H1 (cell line): ENCODE results near the gene DPH1. TPM values are rescaled to one million over a fixed set of nuclear protein-coding genes. Genes with fewer than 3 reads are reported as not detected.

Source experiments
- CTCF ChIA-PET: fragments of 300-600 bp; sonication (Branson Sonifier 250); formaldehyde crosslinking; loops from one replicate; lab custom pipeline; 2021; ENCODE audit not compliant: partially characterized antibody; lab: Charles Lee
- POLR2A ChIA-PET: fragments of 300-600 bp; sonication (Branson Sonifier 250); formaldehyde crosslinking; loops from one replicate; lab custom pipeline; 2021; ENCODE audit warnings: inconsistent platforms; ENCODE audit not compliant: partially characterized antibody; lab: Charles Lee
- DNase-seq, 2 experiments: peaks; one replicate each; pipeline versions ENCODE4 v3.0.0 to v3.0.0-alpha.2; 2010 to 2022; ENCODE audit warnings: low spot score in 2 of 2, low read depth in 1 of 2, mixed read lengths in 1 of 2
- FAIRE-seq: peaks from 2 replicates; lab custom pipeline; 2011; peaks lifted over from hg19 to GRCh38; lab: Jason Lieb, UNC
- H2AFZ ChIP-seq: 2 replicates; pipeline ENCODE4 v1.8.1; 2012; ENCODE audit warnings: low read length, inconsistent platforms
- H2AK5ac ChIP-seq: 2 replicates; pipeline ENCODE4 v1.6.1; 2013; ENCODE audit warnings: low read depth, low read length
- H2BK120ac ChIP-seq: replicated peaks from 2 replicates; pipeline ENCODE3; 2013; ENCODE audit warnings: low read depth, low read length, inconsistent platforms
- H2BK12ac ChIP-seq: 2 replicates; pipeline ENCODE4 v1.6.1; 2013; ENCODE audit warnings: low read depth, low read length
- H2BK15ac ChIP-seq: 2 replicates; pipeline ENCODE4 v1.6.1; 2013; ENCODE audit warnings: low read length
- H2BK20ac ChIP-seq: 2 replicates; pipeline ENCODE4 v1.6.1; 2013; ENCODE audit warnings: low read length
- H2BK5ac ChIP-seq: 2 replicates; pipeline ENCODE4 v1.6.1; 2013; ENCODE audit warnings: low read depth, low read length
- H3K14ac ChIP-seq: 2 replicates; pipeline ENCODE4 v1.6.1; 2013; ENCODE audit warnings: inconsistent platforms; ENCODE audit not compliant: insufficient read length
- H3K18ac ChIP-seq: 2 replicates; pipeline ENCODE4 v1.6.1; 2013; ENCODE audit warnings: low read length; ENCODE audit errors: extremely low read depth
- H3K23ac ChIP-seq: 2 replicates; pipeline ENCODE4 v1.6.1; 2013; ENCODE audit warnings: inconsistent platforms; ENCODE audit not compliant: insufficient read length
- H3K23me2 ChIP-seq: 2 replicates; pipeline ENCODE4 v1.6.1; 2013; ENCODE audit warnings: low read depth, low read length
- H3K27ac ChIP-seq: 2 replicates; pipeline ENCODE4 v1.6.1; 2011; ENCODE audit warnings: low read depth, low read length, inconsistent platforms
- H3K27me3 ChIP-seq, 4 experiments: replicated peaks in 1 of 4; 1 replicate in 1 of 4; 2 replicates in 3 of 4; pipeline versions ENCODE4 v1.6.1 to v1.8.1; 2011 to 2013; ENCODE audit warnings: low read length in 3 of 4, mild to moderate bottlenecking in 3 of 4, inconsistent platforms in 2 of 4, mixed read lengths in 2 of 4, moderate library complexity in 1 of 4; ENCODE audit not compliant: control insufficient read depth in 3 of 4, insufficient read depth in 3 of 4; ENCODE audit errors: extremely low read depth in 1 of 4
- H3K36me3 ChIP-seq, 4 experiments: 2 replicates each; pipeline versions ENCODE4 v1.6.1 to v1.8.1; 2011 to 2013; ENCODE audit warnings: mild to moderate bottlenecking in 4 of 4, low read length in 3 of 4, moderate library complexity in 2 of 4, control low read depth in 1 of 4, inconsistent platforms in 1 of 4; ENCODE audit not compliant: insufficient read depth in 4 of 4, control insufficient read depth in 2 of 4
- H3K4ac ChIP-seq: replicated peaks from 2 replicates; pipeline ENCODE3; 2013; ENCODE audit warnings: low read length, low read depth, mixed read lengths, inconsistent platforms; ENCODE audit not compliant: insufficient read length
- H3K4me1 ChIP-seq, 4 experiments: replicated peaks in 1 of 4; 1 replicate in 1 of 4; 2 replicates in 3 of 4; pipeline versions ENCODE4 v1.6.1 to v1.8.1; 2011 to 2013; ENCODE audit warnings: low read length in 3 of 4, inconsistent platforms in 2 of 4, mixed read lengths in 1 of 4; ENCODE audit not compliant: insufficient read depth in 4 of 4, control insufficient read depth in 3 of 4
- H3K4me2 ChIP-seq, 2 experiments: 2 replicates each; pipeline versions ENCODE4 v1.6.1 to v1.8.1; 2011 to 2013; ENCODE audit warnings: low read depth in 2 of 2, low read length in 2 of 2, control low read depth in 1 of 2, inconsistent platforms in 1 of 2, mild to moderate bottlenecking in 1 of 2; ENCODE audit not compliant: insufficient read depth in 1 of 2
- H3K4me3 ChIP-seq, 4 experiments: fragments of 200-600, 300-600 bp in 1 of 4; sonication (generic), shearing (Covaris generic), sonication (Bioruptor Twin) in 1 of 4; 2 replicates each; pipeline versions ENCODE4 v1.5.1 to v1.8.1; 2011 to 2016; ENCODE audit warnings: low read length in 4 of 4, low read depth in 3 of 4, control low read depth in 2 of 4, inconsistent platforms in 2 of 4, mild to moderate bottlenecking in 2 of 4, mixed read lengths in 1 of 4, moderate library complexity in 1 of 4; ENCODE audit not compliant: insufficient read depth in 2 of 4; ENCODE audit errors: extremely low read depth in 1 of 4
- H3K56ac ChIP-seq: replicated peaks from 2 replicates; pipeline ENCODE3; 2013; ENCODE audit warnings: low read depth, mild to moderate bottlenecking, mixed read lengths, low read length, inconsistent platforms; ENCODE audit not compliant: insufficient read length
- H3K79me1 ChIP-seq: 2 replicates; pipeline ENCODE4 v1.6.1; 2013; ENCODE audit warnings: low read depth, low read length, control low read depth
- H3K79me2 ChIP-seq, 2 experiments: 2 replicates each; pipeline versions ENCODE4 v1.6.1 to v1.8.1; 2012 to 2013; ENCODE audit warnings: low read length in 2 of 2, mild to moderate bottlenecking in 2 of 2, inconsistent platforms in 1 of 2; ENCODE audit not compliant: insufficient read depth in 2 of 2, control insufficient read depth in 1 of 2
- H3K9ac ChIP-seq, 4 experiments: replicated peaks in 1 of 4; 1 replicate in 1 of 4; 2 replicates in 3 of 4; pipeline versions ENCODE4 v1.6.1 to v1.8.1; 2011 to 2013; ENCODE audit warnings: low read depth in 3 of 4, low read length in 3 of 4, control low read depth in 2 of 4, mild to moderate bottlenecking in 2 of 4, moderate library complexity in 2 of 4, inconsistent platforms in 1 of 4; ENCODE audit errors: extremely low read depth in 1 of 4
- H3K9me3 ChIP-seq, 2 experiments: 2 replicates each; pipeline versions ENCODE4 v1.6.1 to v1.8.1; 2012 to 2013; ENCODE audit warnings: mild to moderate bottlenecking in 2 of 2, moderate library complexity in 2 of 2, control low read depth in 1 of 2, inconsistent platforms in 1 of 2, low read depth in 1 of 2, low read length in 1 of 2, mixed read lengths in 1 of 2; ENCODE audit not compliant: insufficient read depth in 2 of 2
- H4K20me1 ChIP-seq, 2 experiments: replicated peaks in 1 of 2; 2 replicates each; pipeline versions ENCODE3 to v1.8.1; 2011 to 2013; ENCODE audit warnings: inconsistent platforms in 2 of 2, low read length in 2 of 2, mild to moderate bottlenecking in 1 of 2; ENCODE audit not compliant: insufficient read depth in 2 of 2, control insufficient read depth in 1 of 2
- H4K5ac ChIP-seq: 2 replicates; pipeline ENCODE4 v1.6.1; 2013; ENCODE audit warnings: low read length, low read depth, mixed read lengths, inconsistent platforms; ENCODE audit not compliant: insufficient read length
- H4K8ac ChIP-seq: 2 replicates; pipeline ENCODE4 v1.8.0; 2013; ENCODE audit warnings: mild to moderate bottlenecking, moderate library complexity, low read length, inconsistent platforms; ENCODE audit not compliant: insufficient read depth; ENCODE audit errors: extremely low read depth
- H4K91ac ChIP-seq: replicated peaks from 2 replicates; pipeline ENCODE3; 2013; ENCODE audit warnings: low read length, mixed read lengths, inconsistent platforms; ENCODE audit not compliant: insufficient read length
- CTBP2 ChIP-seq: IDR thresholded peaks from 2 replicates; pipeline ENCODE4 v1.7.0; 2011; ENCODE audit warnings: borderline replicate concordance, mild to moderate bottlenecking, moderate library complexity, mixed read lengths, low read length; ENCODE audit not compliant: insufficient read depth, insufficient read length
- KDM1A ChIP-seq: fragments of 200-600, 300-600 bp; sonication (generic); IDR thresholded peaks from 2 replicates; pipeline ENCODE4 v1.7.1; 2016; ENCODE audit warnings: mild to moderate bottlenecking, low read length, borderline replicate concordance
- RAD21 ChIP-seq, 2 experiments: IDR thresholded peaks in 1 of 2; conservative IDR thresholded peaks in 1 of 2; 2 replicates each; pipeline ENCODE4 v1.6.1; 2011; ENCODE audit warnings: low read depth in 2 of 2, low read length in 2 of 2, improper control_type of control experiment in 1 of 2, inconsistent platforms in 1 of 2, mild to moderate bottlenecking in 1 of 2, moderate library complexity in 1 of 2
- RNF2 ChIP-seq: fragments of 200-900, 300-1000 bp; sonication (generic); IDR thresholded peaks from 2 replicates; pipeline ENCODE4 v1.7.1; 2016; ENCODE audit warnings: borderline replicate concordance, low read depth, mild to moderate bottlenecking, antibody characterized with exemption, low read length; ENCODE audit not compliant: poor library complexity, severe bottlenecking; ENCODE audit errors: missing control alignments
- WGBS, 2 experiments: shearing (Covaris generic) in 1 of 2; methylation state at CpG; one replicate each; pipeline versions ENCODE4 v1.1.6 to v1.1.7; 2013 to 2015; ENCODE audit warnings: low lambda C conversion rate in 2 of 2, mixed read lengths in 2 of 2, inconsistent platforms in 1 of 2, low coverage in 1 of 2, missing lambda C conversion rate in 1 of 2; ENCODE audit not compliant: insufficient replicate concordance in 2 of 2, insufficient coverage in 1 of 2, insufficient read length in 1 of 2; ENCODE audit errors: extremely low coverage in 1 of 2, missing lambda C conversion rate in 1 of 2; 5-methylcytosine and 5-hydroxymethylcytosine counted together
- polyA plus RNA-seq, 7 experiments: library from polyadenylated mRNA; depleted of rRNA in 3 of 7; stranded (reverse) in 5 of 7; unstranded in 2 of 7; fragments of >200 nt in 5 of 7; fragments of 200-250 nt in 2 of 7; gene quantifications; 1 replicate in 5 of 7; 2 replicates in 1 of 7; 4 replicates in 1 of 7; pipeline versions ENCODE4 v1.2.1 to v1.2.3, GENCODE V29; 2011 to 2013; ENCODE audit warnings: missing spikeins in 2 of 7, mixed read lengths in 2 of 7
- total RNA-seq: library from RNA; stranded (reverse); fragmentation: NEBNext Ultra II Directional; extraction: Animal tissue kit (Norgen Biotek cat#: 25700); gene quantifications from 2 replicates; pipeline ENCODE4 v1.2.1, GENCODE V29; 2021
- TF ChIP-seq, protein P1 (sequence below), 3 experiments: IDR thresholded peaks; 1 replicate in 2 of 3; 2 replicates in 1 of 3; pipeline versions ENCODE4 v1.5.1 to v1.6.1; 2011; ENCODE audit warnings: low read length in 3 of 3, mild to moderate bottlenecking in 3 of 3, inconsistent platforms in 2 of 3, low read depth in 1 of 3, moderate library complexity in 1 of 3; ENCODE audit not compliant: insufficient read depth in 1 of 3; ENCODE audit errors: control extremely low read depth in 1 of 3

The DPH1 gene
- total and polyA plus RNA-seq, 2 of the 8 experiments (the other 6 are each of a cell fraction or from before 2014, with no cell fraction given): 24.9 to 30.0 TPM

DNA sequence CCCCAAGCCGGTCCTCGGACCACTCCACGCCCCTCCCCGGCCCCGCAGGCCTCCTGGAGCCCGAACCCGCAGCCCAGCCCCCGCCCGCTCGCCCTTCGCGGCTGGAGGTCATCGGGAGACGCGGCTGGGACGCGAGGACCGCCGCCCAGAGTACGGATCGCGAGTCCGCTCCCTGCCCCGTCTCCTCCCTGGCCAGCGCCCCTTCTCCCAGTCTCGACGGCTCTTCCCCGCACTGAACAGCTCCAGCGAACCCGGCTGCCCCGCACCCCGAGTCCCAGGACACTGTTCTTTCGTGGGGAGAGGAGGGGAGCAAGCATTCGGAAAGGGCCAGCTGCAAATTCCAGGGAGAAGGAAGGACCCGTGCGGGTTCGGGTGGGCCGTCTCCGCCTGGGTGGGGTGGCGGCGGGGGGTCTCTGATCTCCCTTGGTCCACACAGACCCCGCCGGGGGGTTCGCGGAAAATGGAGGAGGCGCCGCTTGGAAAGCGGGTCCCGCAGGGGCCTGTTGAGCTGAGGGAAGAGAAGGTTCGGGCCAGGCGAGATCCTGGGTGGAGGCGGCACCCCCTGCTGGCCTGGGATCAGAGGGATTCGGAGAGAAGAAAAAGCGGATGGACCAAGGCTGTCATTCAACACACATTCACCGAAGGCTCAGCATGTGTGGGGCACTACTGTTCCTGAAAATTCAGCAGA is 4.2 kb upstream of the DPH1 start:
- ChIA-PET CTCF (interaction anchor here (0.8 to 5.3 kb wide), 17 partner anchors 12 to 219 kb away, joined by 3 to 47 read pairs (median 4); no protein-coding TSS in a partner anchor), POLR2A (no interaction called here)
- no peak overlapping the region for H2BK12ac ChIP-seq
- FAIRE-seq: peak; percentile 28
- H2AFZ ChIP-seq: no peak overlapping the region
- H2BK5ac ChIP-seq: no peak overlapping the region
- no peak overlapping the region for H2BK15ac ChIP-seq
- no peak overlapping the region for H4K91ac ChIP-seq
- H2AK5ac ChIP-seq: no peak overlapping the region
- TF ChIP-seq, protein P1, sequence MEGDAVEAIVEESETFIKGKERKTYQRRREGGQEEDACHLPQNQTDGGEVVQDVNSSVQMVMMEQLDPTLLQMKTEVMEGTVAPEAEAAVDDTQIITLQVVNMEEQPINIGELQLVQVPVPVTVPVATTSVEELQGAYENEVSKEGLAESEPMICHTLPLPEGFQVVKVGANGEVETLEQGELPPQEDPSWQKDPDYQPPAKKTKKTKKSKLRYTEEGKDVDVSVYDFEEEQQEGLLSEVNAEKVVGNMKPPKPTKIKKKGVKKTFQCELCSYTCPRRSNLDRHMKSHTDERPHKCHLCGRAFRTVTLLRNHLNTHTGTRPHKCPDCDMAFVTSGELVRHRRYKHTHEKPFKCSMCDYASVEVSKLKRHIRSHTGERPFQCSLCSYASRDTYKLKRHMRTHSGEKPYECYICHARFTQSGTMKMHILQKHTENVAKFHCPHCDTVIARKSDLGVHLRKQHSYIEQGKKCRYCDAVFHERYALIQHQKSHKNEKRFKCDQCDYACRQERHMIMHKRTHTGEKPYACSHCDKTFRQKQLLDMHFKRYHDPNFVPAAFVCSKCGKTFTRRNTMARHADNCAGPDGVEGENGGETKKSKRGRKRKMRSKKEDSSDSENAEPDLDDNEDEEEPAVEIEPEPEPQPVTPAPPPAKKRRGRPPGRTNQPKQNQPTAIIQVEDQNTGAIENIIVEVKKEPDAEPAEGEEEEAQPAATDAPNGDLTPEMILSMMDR (IDR thresholded peaks at IDR 0.05; ENCODE audit: control extremely low read depth in 1 of 3, insufficient read depth in 1 of 3, low read depth in 1 of 3, low read length in 3 of 3): peak; percentile 33 to 41 (median 33); a peak in 3 of 4 replicates
- TF ChIP-seq CTBP2 (no peak), KDM1A (no peak), RNF2 (peak; percentile 58), RAD21 (IDR thresholded peaks at IDR 0.05 in 1 of 2, conservative IDR thresholded peaks at IDR 0.05 in 1 of 2; ENCODE audit: low read depth in 2 of 2, low read length in 2 of 2) (peak; percentile 49 to 55)
- H3K27me3 ChIP-seq: peaks cover 70 to 85% (median 80%) of the 10 kb centered on the region in 4 experiments
- H3K79me1 ChIP-seq: no peaks in the 10 kb centered on the region
- H3K23ac ChIP-seq: no peak overlapping the region
- H3K4me1 ChIP-seq: peaks cover 1 to 18% (median 7%) of the 10 kb centered on the region in 4 experiments
- no peak overlapping the region; the same call in 1 of the 2 replicates for H3K18ac ChIP-seq
- peaks cover 0 to 6% of the 10 kb centered on the region in 2 experiments for H4K20me1 ChIP-seq
- no peak overlapping the region for H3K14ac ChIP-seq
- no peak overlapping the region for H3K9ac ChIP-seq
- no peaks in the 10 kb centered on the region for H3K79me2 ChIP-seq
- H3K4me2 ChIP-seq: peak overlapping the region; percentile 64 to 80
- H3K4ac ChIP-seq: no peak overlapping the region
- H2BK20ac ChIP-seq: no peak overlapping the region
- no peak overlapping the region for H4K8ac ChIP-seq
- peak overlapping the region; percentile 12 to 63 (median 24); a peak in 6 of 8 replicates for H3K4me3 ChIP-seq
- peak in 1 of 2 experiments; percentile 70 for DNase-seq
- H3K36me3 ChIP-seq: peaks cover 0 to 6% (median 0%) of the 10 kb centered on the region in 4 experiments; a peak in 1 of 8 replicates
- peaks cover 16% of the 10 kb centered on the region; the same call in 1 of the 2 replicates for H3K23me2 ChIP-seq
- WGBS, 2 experiments: 12% methylated on average over 24 of the region's 55 CpGs; no CpG with 5 or more reads in 1 of the 2 experiments
- H3K27ac ChIP-seq: no peak overlapping the region
- no peak overlapping the region for H3K56ac ChIP-seq
- H3K9me3 ChIP-seq: no peaks in the 10 kb centered on the region
- no peak overlapping the region for H4K5ac ChIP-seq
- H2BK120ac ChIP-seq: no peak overlapping the region
